Stimulated activated CD4-positive, alpha-beta T cell treated with anti-CD3 and anti-CD28 coated beads, Interleukin-2, amount 100 ng/mL, for 24 hours (primary cell): ENCODE data around the gene PTPRM.

Source experiments
- DNase-seq, 2 donors: peaks; one replicate each; pipeline ENCODE4 v3.0.0-alpha.2; 2020

PTPRM gene

DNA sequence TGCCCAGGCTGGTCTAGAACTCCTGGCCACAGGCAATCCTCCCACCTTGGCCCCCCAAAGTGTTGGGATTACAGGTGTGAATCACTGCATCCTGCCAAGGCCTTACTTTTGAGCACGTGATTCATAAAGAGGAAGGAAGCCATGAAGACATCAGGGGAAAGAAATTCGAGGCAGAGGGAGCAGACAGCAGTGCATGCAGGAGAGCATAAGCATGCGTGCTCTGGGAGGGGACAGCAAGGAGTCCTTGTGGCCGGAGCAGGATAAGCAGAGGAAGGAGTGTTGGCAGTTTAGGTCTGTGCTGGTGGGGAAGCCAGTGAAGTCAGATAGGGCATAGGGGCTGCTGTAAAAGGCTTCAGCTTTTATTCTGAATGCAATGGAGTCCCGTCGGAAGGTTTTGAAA, 641.6 kb downstream of the PTPRM start:
- DNase-seq, result no peak

DNA sequence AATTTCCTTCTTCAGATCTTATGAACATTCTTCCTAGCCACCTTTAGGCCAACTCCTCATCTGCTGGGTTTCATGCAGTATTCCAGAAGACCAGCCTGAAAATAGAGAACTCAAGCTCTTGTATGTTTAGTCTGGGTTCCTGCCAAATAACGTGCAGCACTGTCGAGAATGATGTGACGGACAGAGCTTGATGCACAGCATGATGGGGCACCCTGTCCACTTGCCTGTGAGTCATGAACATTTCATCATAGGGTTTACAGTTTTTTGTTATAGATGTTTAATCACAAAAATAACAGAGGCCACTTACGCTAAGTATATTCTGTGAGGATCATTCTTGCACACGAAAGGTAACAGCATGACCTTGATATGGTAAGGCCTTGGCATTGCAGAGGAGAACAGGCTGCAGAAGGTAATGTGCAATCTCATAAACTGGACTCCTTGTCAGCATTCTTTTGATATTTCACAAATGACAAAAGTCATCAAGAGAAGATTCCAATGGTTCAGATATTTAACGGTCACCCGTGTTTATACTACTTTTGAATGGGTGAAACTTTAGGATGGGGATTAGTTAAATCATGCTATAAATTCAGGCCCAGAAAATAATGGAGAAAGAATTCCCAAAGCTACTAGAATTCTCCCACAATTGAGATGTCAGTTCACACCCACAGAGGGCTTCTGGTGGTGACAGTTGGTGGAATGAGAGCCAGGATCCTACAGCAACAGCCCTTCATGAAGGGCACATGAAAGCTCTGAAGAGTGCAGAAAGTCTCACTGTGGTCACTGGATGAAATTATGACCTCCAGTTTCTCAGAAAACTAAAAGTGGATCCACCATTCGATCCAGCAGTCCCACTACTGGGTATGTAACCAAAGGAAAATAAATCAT, 646.0 kb downstream of the PTPRM start:
- DNase-seq, result no peak

DNA sequence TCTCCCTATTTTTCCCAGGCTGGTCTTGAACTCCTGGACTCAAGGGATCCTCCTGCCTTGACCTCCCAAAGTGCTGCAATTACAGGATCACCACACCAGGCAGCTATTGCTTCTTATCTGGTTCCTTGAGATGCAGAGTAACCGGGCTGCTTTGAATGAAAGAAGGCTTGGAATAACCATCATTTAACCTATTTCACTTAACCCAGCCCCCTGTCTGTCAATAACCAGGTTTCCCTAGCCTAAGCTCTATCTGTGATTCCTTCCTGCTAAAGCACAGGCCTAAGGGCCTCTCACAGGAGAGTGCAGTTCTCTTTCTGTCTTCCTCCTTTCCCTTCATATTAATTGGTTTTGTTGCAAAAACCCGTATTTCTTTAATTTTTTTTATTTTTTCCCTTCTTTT, 648.6 kb downstream of the PTPRM start:
- DNase-seq, result no peak

DNA sequence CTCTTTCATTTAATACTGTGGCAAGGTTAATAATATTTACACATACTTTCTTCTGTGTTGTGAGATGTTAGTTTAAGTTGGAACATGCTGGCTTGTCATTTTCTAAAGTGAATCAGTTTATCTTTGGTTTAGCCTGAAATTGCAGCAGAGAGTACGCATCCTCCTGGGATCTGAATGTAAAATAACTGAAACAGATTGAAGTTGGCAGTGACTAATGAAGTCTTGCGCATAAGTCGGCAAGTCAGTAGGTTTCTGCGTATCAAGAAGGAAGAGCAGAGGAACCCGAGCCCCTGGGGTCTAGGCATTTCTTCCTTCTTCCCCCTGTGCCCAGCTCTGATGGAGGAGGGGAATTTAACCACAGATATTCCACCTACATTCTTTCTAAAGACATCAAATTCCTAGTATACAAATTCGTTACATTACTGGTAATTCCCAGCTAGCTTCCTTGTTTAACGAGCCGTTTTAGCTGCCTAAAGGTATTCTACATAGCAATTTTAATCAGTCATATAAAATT, 650.0 kb downstream of the PTPRM start:
- DNase-seq, result no peak

DNA sequence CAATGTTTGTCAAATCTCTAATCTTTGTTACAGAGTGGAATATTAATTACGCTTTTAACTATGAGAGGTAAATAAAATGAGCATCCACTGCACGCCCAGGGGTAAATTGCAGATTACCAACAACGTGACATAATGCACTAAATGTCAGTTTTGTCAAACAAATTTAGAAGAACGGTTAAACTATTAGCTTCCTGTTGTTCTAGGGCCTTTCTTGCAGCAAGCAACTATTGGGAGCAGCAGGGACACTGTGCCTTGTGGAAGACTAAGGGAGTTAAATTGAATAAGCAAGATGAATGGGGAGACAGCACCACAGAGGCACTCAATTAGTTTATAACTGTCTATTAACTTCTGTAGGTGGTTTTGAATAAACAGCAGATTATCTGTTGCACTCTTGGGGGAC, 651.1 kb downstream of the PTPRM start:
- no peak for DNase-seq

DNA sequence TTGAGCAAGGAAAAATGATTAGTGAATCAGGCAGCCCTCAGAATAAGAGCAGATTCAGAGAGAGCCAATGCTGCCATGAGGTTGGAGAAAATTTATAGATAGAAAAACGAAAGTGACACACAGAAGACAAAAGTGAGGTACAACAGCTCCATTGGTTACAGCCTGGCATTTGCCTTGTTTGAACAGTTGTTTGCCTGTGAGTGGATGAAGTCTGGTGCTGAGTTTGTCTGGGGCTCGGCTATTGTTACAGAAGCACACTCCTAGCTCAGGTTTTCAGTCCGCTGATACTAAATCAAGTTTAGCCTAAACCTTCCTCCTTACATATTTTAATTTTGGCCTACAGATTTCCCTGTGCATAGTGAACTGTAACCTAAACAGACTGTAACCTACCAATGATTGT, 654.3 kb downstream of the PTPRM start:
- no peak for DNase-seq

DNA sequence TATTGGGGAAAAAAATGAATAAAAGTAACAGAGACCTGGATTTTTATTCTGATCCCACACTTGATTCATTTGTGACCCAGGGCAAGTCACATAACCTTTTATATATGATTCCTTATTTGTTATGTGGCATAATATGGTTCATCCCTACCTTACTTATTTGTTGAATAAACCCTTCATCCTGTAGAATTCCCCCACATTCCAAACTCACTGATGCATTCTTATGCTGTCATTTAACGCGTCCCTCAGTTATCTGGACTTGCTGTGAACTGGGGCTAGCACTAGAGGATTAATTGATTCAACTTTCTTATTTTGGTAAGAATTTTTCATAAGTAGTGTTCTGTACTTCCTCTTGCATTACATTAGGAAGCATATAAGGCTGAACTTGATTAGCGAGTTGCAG, 657.5 kb downstream of the PTPRM start:
- DNase-seq, result no peak

DNA sequence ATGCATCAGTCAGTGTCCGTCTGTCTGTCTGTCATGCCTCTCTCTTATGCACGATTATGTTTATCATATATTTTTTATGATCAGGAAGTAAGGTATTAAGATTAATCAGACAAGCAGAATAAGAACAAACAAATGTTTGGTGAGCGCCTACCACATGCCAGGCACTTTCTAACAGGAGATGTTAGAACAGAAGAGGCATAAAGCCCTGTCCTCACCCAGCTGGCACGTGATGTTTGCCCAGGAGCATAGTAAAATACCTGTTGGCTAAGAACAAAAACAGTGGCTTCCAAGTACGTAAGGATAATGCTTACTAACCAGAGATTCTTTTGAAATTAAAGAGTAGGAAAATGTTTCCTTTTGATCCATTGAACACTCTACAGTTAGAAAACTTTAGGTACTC, 661.9 kb downstream of the PTPRM start:
- DNase-seq, result no peak

DNA sequence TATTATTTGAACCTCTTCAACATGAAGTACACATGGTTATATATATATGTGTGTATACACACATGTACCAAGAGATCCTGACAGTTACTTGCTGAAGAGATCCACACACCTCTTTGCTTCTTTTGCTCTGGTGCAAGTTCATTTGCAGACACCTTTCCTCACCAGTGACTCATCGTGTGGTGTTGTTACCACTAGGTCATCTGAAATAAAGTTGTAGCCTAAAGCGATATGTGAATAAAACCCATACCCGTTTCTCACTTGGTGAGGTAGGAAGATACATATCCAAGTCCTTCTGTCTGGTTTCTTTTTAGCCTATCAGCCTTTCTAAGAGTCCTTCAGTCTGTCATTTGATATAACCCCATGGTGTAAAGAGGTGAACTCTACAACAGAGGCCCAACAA, 662.7 kb downstream of the PTPRM start:
- no peak for DNase-seq

DNA sequence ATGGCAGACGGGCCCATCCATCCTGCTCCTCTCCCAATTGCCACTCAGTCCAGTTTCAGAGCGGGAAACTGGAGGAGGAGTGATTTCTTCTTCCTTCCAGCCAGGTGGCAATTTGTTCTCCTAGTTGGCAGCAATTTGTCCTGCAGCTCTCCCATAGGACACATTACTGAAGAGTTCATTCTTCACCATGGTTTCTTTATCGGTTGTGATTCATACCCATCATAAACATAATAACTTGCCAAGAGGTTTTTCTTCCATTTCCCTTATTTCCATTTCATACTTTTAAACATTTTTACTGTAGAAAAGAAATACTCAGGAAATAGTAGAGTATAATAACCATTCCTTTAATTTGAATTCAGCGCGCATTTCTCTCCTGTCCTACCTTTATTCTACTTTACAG, 664.2 kb downstream of the PTPRM start:
- DNase-seq, result no peak

DNA sequence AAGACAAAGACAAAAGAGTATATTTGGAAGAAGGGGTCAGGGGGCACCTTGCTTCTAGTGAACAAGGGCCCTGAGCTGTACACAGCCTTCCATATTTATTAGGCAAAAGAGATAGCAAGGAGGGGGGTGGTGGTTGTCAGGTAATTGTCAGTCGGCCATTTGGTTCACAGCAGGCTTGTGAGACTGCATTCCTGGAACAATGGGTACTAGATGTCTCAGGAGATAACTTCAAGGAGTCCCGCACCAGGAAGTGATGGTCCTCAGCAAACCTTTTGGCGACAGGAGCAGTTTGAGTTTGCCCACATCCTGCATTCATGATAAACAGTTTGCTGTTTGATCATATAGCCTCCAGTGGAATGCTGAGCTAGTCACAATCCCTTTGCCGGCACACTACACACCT, 665.7 kb downstream of the PTPRM start:
- DNase-seq, result no peak

DNA sequence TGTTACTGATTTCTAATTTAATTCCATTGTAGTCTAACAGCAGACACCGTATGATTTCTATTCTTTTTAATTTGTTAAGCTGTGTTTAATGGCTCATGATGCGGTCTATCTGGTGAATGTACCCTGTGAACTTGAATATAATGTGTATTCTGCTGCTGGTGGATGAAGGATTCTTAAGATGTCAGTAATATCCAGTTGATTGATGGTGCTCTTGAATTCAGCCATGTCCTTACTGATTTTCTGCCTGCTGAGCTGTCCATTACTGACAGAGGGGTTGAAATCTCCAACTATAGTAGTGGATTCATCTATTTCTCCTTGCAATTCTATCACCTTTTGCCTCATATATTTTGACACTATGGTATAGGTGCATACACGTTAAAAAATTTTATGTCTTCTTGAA, 668.8 kb downstream of the PTPRM start:
- DNase-seq, result no peak

DNA sequence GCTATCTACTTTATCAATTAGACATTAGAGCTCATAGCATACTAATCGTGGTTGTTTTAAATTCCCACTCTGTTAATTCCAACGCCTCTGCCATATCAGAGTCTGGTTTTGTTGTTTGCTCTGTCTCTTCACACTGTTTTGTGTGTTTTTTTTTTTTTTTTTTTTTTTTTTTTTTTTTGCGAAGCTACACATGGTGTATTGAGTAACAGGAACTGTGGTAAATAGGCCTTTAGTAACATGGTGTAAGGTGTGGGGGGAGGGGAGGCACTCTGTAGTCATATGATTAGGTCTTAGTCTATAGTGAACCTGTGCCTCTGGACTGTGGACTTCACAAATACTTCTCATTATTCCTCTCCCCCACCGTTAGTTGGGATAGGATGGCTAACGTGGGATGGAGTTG, 671.4 kb downstream of the PTPRM start:
- no peak for DNase-seq

DNA sequence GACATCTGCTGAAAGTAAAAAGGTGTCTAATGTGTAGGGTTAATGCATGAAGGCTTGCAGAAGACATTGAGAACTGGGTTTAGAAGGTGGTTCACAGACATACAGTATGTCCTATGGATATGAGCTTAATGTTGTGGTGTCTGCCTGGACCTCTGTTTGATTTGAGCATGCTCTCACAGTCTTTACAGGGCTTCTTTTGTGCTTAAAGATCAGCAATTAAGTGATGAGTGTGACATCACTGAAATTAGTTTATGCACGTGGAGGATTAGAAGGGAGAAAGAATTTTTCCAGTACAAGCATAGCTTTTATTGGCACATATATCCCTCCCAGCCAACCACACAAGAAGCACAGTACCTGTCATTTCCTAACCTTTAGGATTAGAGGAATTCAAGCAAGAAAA, 674.6 kb downstream of the PTPRM start:
- no peak for DNase-seq

DNA sequence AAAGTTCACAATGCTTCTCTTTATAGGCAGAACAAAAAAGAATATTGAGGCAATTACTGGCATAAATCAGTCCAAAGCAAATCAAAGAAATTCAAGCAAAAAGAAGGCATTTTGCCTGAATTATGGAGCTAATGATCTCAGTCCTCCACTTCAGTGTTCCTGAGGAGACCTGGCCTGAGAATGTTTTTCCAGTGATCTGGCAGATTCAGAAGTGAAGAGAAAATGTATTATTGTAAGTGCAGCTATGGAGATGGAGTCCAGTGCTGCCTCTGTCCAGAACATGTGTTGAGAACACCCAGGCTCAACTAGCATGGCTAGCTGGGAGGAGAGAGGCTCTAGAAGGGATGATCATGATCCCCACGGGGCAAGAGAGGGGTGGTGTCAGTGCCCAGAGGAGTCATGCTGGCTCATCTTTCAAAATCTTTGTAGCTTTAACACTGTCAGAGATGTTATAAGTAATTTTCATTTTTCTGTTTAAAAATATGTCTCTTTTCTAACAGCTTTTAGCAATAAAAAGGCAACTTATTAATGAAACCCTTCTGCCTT, 675.1 kb downstream of the PTPRM start:
- DNase-seq, result no peak

DNA sequence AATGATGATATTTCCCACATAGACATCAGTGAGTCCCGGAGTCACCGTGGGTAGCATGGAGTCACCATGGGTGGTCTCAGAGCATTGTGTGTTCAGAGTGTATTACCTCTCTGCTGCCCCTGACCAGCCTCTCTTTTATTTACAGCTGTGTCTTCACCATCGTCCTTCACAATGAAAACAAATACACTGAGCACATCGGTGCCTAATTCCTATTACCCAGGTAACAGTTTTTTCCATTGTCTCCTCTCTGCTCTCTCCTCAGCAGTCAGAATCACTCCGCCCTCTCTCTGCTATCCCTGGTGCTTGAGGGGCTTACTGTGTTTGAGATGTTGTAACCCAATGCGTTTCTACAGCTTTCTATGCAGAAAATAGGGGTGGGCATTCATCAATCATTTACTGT, 680.6 kb downstream of the PTPRM start:
- no peak for DNase-seq

DNA sequence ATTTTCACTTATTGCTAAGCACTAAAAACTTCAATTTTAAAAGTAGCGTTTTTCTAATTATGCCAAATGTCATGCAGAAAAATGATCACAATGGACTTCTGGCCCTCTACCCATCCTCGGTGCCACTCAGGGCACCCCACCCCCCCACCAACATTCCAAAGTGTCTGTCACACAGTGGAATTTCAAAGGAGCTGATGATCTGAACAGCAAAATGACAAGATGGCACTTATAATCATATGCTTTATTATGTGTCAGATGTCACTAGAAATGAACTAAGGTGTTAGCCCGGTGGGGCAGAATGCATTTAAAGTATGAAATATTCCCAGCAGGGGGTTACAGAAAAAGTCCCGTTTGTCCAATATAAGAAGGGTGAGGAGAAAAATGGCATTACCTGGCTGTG, 681.5 kb downstream of the PTPRM start:
- DNase-seq, result no peak

DNA sequence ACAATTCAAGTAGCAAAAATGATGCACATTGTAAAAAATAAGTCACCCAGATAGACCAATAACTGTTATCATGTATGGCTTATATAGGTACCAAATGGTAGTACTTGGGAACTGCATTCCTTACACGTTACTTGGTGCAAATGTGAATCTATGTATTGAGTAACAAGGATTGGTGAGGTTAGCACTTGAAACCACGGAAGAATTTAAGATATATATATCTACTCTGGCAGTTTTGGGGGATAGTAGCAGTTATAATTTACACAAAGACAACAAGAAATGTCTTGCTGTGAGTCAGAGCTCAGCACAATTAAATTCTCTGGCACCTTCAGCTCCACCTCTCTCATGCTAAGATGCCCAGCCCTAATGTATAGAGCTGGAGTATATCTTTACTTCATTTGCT, 682.7 kb downstream of the PTPRM start:
- no peak for DNase-seq

DNA sequence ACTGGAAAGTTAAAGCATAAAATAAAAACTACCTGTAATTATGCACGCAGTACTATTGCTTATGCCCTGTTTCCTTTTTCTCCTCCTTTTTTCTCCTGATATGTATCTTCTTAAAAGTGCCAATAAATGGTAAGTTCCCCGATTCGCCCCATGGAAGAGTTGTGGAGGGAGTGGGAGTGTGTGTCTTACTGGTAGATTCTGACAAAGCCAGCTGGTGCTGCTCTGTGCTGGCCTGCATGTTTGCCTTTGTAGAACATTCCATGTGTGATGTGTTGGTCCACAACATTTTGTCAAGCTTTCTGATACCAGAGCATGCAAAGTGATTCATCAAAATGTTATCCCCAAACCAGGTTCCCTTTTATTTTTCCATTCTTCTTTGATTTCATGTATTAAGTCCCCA, 685.3 kb downstream of the PTPRM start:
- no peak for DNase-seq

DNA sequence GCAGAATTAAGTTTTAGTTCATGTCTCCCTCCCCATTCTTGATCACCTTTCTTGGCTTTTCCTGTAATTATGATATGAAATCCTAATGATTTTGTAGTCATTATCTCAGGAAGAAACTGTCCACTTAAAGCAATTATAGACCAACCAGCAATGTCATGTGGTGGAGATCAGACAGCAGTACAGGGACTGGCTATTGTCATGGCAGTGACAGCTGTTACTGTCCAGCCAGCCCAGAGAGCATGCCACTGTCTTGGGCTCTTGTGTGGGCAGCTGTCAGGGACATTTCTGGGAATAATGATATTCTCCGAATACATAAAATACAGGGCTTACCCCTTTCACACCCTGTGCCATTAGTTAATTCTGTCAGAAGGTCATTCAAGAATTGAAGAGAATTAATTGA, 686.8 kb downstream of the PTPRM start:
- no peak for DNase-seq

DNA sequence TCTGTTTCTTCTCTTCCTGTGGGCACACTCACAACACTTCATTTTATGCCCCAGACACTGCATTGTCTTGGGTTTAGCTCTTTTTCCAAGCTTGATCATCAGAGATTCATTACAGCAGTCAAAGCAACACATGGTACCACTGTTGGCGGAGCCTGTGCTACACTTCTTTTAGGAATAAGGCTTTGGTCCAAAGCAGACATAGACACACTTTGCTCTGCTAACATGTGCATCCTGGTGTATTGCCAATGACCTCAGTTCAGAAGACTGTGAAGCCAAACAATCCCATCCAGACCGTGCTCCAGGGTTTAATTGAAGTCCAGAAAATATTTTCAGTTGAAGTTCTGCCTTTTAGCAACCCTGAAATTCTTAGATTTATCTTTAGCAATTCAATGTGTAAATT, 687.5 kb downstream of the PTPRM start:
- DNase-seq, result no peak

DNA sequence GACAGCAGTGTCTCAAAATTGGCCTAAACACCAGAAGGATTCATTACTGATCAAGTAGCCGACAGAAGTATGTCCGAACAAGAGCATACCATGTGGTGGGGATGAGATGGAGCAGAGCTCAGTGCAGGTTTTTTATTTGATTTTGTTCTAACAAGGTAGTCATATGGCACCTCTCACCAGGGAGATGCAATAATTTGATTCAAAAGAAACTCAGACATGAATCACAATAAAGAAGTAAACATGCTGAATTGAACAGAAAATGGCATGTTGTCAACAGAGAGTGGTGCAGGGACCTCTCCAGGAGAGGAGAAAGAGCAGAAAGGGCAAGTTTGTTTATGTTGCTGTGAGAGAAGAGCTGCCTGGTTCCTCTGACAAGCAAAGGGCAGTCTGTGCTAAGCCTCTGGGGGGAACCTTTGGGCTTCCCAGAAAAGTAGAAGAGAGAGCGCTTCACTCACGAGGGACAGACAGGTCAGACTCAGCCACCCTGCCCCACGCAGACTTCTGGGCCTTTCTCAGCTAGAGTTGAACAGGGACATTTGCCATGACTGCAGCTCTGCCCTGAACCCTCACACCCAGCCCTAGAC, 690.8 kb downstream of the PTPRM start:
- no peak for DNase-seq

DNA sequence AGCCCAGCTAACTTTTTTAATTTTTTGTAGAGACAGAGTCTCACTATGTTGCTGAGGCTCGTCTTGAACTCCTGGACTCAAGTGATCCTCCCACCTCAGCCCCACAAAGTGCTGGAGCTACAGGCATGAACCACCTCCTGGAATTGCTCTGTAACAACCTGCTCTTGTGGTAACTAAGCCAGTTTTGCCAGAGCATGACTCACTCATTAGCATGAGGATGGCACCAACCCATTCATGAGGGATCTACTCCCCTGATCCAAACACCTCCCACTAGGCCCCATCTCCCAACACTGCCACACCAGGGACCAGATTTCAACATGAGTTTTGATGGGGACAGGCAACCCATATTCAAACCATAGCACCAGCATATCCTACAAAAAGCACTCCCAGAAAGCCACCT, 693.2 kb downstream of the PTPRM start:
- no peak for DNase-seq

DNA sequence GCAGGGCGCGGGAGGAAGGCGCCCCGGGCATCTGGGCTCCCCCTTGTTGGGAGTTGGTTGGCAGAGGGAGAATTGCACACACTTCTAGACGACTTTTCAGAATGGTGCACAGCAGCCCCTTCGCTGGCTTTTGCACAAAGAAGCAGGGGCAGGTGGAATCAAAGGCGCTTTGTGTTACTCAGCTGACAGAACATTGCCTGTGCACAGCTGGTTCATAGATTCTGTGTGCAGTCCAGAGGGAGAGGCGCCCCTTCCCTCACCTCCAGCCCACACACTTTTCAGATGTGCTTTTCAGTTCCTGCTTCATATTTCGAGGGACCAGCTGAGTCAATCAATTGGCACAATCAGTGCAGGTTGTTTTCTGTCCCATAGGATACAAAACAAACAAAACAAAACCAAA, 693.7 kb downstream of the PTPRM start:
- no peak for DNase-seq
